Activated effector memory CD4-positive, alpha-beta T cell treated with anti-CD3 and anti-CD28 coated beads, Interleukin-2, amount 50 U/mL, for 16 hours (primary cell): ENCODE data around the gene PLXNB1.

Experiments used
- DNase-seq: peaks from one replicate; pipeline ENCODE4 v3.0.0-alpha.2; 2020

Gene PLXNB1

DNA sequence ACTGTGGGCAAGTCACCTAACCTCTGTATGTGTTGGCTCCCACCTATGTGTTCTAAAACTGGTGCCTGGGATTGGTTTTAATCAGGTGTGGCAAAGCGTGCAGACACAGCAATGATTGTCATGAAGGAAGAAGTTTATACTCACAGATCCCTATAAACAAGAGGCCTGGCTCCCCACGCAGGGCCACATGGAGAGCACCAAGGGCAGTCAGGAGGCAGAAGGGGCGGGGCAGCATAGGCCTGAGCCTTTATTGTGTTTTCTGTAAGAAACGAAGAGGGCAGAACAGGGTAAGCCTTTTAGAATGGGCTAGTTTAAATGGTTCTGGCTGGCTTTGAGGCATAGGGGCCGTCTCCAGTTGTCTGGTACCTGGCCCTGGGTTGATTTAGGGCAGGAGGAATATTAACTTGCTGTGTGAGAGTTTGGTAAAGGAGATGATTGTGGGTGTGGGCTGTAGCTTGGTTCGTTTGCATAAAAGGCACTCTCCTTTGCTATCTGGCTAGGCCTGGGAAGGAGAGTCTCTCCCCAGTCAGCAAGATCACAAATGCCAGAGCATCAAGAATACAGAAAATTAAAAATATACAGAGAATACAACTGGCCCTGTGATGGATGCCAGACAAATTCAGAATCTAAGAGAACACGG lies 60.1 kb downstream of the PLXNB1 start:
- DNase-seq: no peak

DNA sequence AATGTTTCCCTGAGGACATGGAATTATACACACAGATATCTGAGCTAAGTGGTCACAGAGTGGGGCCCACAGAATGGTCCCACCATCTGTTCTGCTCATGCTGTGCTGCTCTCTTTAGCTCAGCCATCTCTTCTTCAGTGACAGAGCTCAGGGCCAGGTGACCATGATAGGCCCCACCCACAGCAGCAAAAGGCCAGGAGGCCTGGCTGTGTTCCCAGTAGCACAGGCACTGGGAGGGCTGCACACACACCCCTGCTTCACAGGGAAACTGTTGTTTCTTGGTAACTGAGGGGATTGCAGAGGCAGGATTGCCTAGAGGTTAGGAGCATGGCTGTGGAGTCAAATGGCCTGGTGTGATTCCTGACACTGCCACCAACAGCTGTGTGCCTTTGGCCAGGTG lies 62.7 kb downstream of the PLXNB1 start:
- no peak for DNase-seq

DNA sequence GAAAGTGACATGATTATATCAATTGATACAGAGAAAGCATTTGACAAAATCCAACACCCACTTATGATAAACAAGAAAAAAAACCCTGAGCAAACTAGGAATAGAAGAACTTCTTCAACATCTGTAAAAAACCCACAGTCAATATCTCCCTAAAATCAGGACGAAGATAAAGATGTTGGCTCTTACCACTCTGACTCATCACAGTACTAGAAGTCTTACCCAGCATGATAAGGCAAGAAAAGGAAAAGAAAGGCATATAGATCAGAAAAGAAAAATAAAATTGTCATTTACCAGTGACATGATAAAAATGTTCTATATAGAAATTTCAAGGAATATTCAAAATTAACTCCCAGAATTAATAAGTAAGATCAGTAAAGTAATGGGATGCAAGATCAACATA lies 65.0 kb downstream of the PLXNB1 start:
- no peak for DNase-seq

DNA sequence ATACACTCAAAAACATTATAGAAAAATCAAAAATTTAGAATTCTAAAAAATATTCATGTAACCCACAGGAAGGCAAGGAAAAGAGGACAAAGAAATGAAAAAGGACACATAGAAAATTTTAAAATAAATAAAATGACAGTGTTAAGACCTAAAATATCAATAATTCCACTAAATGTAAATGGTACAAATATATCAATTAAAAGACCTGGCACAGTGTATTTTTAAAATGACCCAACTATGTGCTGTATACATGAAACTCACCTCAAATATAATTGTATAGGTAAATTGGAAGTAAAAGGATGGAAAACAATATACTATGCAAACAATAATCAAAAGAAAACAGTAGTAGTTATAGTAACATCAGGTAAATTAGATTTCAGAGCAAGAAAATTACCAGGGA lies 68.0 kb downstream of the PLXNB1 start:
- DNase-seq: no peak

DNA sequence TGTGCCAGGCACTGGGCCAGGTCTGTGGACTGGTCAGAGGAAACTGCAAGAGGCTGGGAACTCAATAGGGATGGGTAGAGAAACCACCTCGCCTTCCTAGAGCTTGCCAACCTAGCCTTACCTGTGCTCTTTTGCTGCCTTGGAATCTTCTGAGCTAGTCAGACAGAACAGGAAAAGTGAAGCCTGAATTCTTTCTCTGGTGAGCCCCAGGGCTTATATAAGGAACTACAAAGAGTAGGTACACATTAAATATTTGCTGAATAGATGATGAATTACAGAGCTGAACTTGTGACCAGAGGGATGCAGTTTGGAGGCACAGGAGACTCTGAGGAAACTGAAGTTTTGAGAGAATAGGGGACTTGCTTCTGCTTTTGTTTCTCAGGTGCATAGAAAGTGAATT lies 73.5 kb downstream of the PLXNB1 start:
- DNase-seq: no peak

DNA sequence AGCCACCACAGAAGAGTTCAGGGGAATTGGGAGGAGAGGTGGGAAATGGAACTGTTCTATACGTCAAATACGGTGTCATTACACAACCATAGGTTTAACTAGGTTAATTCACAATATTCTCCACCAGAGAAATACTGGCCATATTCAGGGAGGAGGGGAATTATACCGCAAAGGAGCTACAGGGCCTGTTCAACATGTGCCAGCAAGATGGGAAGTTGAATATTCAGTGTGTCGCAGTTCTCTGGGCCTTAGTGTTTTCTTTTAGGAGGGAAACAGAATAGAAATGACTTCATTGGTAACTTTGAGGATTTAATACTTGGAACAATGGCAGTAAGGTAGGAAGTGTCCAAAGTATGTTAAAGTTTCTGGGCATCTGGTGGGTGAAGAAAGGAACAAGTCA lies 75.9 kb downstream of the PLXNB1 start:
- no peak for DNase-seq
